ENCODE measurements around the gene LRIG1.

LRIG1 gene

DNA sequence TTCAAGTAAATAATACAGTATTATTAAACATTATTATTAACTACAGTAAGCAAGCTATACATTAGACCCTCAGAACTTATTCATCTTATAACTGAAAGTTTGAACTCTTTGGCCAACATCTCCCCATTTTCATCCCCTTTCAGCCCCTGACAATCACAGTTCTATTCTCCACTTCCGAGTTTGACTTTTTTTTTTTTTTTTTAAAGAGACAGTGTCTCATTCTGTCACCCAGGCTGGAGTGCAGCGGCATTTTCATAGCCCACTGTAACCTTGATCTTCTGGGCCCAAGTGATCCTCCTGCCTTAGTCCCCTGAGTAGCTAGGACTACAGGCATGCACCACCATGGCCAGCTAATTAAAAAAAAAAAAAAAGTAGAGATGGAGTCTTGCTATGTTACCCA is 41.3 kb upstream of the LRIG1 start (continued):
- TF ChIP-seq, protein P1, sequence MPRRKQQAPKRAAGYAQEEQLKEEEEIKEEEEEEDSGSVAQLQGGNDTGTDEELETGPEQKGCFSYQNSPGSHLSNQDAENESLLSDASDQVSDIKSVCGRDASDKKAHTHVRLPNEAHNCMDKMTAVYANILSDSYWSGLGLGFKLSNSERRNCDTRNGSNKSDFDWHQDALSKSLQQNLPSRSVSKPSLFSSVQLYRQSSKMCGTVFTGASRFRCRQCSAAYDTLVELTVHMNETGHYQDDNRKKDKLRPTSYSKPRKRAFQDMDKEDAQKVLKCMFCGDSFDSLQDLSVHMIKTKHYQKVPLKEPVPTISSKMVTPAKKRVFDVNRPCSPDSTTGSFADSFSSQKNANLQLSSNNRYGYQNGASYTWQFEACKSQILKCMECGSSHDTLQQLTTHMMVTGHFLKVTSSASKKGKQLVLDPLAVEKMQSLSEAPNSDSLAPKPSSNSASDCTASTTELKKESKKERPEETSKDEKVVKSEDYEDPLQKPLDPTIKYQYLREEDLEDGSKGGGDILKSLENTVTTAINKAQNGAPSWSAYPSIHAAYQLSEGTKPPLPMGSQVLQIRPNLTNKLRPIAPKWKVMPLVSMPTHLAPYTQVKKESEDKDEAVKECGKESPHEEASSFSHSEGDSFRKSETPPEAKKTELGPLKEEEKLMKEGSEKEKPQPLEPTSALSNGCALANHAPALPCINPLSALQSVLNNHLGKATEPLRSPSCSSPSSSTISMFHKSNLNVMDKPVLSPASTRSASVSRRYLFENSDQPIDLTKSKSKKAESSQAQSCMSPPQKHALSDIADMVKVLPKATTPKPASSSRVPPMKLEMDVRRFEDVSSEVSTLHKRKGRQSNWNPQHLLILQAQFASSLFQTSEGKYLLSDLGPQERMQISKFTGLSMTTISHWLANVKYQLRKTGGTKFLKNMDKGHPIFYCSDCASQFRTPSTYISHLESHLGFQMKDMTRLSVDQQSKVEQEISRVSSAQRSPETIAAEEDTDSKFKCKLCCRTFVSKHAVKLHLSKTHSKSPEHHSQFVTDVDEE (CRISPR knock-in tag; IDR thresholded peaks at IDR 0.05): no peak
- TF ChIP-seq ARNTL (CRISPR knock-in tag; IDR thresholded peaks at IDR 0.05; ENCODE audit: borderline replicate concordance, low read depth) (no peak), GLIS3 (CRISPR knock-in tag; IDR thresholded peaks at IDR 0.05) (no peak), ZNF565 (CRISPR knock-in tag; conservative IDR thresholded peaks at IDR 0.05; ENCODE audit: low read depth) (no peak), ZFP3 (CRISPR knock-in tag; IDR thresholded peaks at IDR 0.05) (no peak), BACH2 (CRISPR knock-in tag; IDR thresholded peaks at IDR 0.05; ENCODE audit: borderline replicate concordance) (no peak), ISL1 (CRISPR knock-in tag; IDR thresholded peaks at IDR 0.05) (no peak), TOX (CRISPR knock-in tag; IDR thresholded peaks at IDR 0.05; ENCODE audit: borderline replicate concordance) (no peak), OSR1 (CRISPR knock-in tag; IDR thresholded peaks at IDR 0.05) (no peak)
- TF ChIP-seq, protein P2, sequence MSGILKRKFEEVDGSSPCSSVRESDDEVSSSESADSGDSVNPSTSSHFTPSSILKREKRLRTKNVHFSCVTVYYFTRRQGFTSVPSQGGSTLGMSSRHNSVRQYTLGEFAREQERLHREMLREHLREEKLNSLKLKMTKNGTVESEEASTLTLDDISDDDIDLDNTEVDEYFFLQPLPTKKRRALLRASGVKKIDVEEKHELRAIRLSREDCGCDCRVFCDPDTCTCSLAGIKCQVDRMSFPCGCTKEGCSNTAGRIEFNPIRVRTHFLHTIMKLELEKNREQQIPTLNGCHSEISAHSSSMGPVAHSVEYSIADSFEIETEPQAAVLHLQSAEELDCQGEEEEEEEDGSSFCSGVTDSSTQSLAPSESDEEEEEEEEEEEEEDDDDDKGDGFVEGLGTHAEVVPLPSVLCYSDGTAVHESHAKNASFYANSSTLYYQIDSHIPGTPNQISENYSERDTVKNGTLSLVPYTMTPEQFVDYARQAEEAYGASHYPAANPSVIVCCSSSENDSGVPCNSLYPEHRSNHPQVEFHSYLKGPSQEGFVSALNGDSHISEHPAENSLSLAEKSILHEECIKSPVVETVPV (CRISPR knock-in tag; IDR thresholded peaks at IDR 0.05): no peak

DNA sequence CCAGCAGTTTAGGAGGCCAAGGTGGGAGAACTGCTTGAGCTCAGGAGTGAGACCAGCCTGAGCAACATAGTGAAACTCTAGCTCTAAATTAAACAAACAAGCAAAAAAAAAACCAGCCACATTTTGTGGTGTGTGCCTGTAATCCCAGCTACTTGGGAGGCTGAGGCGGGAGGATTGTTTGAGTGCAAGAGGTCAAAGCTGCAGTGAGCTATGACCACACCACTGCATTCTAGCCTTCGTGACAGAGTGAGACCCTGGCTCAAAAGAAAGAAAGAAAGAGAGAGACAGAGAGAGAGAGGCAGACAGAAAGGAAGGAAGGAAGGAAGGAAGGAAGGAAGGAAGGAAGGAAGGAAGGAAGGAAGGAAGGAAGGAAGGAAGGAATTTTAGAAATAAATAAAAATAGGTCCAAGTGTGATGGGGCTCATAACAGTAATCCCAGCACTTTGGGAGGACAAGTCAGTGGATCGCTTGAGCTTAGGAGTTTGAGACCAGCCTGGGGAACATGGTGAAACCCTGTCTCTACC is 38.7 kb upstream of the LRIG1 start:
- TF ChIP-seq ZC3H10 (CRISPR knock-in tag; IDR thresholded peaks at IDR 0.05) (no peak), RARB (CRISPR knock-in tag; IDR thresholded peaks at IDR 0.05) (no peak)
- no peak for ATAC-seq

DNA sequence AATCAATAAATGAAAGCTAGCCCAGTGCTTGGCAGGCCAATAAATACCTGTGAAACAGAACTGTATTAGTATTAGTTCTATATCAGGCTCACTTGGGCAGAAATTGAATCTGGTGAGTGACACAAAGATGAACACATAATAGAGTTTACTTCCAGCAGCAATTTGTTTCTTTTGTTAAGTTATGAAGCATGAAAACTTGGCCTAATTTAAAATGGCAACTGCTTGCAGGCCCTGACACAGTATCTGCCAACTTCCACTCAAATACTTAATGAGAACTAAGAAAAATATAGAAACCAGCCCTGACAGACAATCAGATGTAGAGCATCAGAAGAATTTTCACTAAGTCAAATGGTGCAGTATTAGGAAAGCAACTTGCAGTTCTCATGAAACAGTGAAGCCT is 37.6 kb upstream of the LRIG1 start:
- no peak for ATAC-seq
- TF ChIP-seq, protein P3, sequence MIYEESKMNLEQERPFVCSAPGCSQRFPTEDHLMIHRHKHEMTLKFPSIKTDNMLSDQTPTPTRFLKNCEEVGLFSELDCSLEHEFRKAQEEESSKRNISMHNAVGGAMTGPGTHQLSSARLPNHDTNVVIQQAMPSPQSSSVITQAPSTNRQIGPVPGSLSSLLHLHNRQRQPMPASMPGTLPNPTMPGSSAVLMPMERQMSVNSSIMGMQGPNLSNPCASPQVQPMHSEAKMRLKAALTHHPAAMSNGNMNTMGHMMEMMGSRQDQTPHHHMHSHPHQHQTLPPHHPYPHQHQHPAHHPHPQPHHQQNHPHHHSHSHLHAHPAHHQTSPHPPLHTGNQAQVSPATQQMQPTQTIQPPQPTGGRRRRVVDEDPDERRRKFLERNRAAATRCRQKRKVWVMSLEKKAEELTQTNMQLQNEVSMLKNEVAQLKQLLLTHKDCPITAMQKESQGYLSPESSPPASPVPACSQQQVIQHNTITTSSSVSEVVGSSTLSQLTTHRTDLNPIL (CRISPR knock-in tag; IDR thresholded peaks at IDR 0.05; ENCODE audit: low read depth): no peak
- TF ChIP-seq OSR1 (CRISPR knock-in tag; IDR thresholded peaks at IDR 0.05) (no peak), ZNF70 (CRISPR knock-in tag; IDR thresholded peaks at IDR 0.05) (no peak), ZNF8 (CRISPR knock-in tag; IDR thresholded peaks at IDR 0.05) (no peak), TOX (CRISPR knock-in tag; IDR thresholded peaks at IDR 0.05; ENCODE audit: borderline replicate concordance) (no peak)
- TF ChIP-seq, protein P4, sequence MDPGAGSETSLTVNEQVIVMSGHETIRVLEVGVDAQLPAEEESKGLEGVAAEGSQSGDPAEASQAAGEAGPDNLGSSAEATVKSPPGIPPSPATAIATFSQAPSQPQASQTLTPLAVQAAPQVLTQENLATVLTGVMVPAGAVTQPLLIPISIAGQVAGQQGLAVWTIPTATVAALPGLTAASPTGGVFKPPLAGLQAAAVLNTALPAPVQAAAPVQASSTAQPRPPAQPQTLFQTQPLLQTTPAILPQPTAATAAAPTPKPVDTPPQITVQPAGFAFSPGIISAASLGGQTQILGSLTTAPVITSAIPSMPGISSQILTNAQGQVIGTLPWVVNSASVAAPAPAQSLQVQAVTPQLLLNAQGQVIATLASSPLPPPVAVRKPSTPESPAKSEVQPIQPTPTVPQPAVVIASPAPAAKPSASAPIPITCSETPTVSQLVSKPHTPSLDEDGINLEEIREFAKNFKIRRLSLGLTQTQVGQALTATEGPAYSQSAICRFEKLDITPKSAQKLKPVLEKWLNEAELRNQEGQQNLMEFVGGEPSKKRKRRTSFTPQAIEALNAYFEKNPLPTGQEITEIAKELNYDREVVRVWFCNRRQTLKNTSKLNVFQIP (CRISPR knock-in tag; IDR thresholded peaks at IDR 0.05; ENCODE audit: borderline replicate concordance, low read depth): no peak

DNA sequence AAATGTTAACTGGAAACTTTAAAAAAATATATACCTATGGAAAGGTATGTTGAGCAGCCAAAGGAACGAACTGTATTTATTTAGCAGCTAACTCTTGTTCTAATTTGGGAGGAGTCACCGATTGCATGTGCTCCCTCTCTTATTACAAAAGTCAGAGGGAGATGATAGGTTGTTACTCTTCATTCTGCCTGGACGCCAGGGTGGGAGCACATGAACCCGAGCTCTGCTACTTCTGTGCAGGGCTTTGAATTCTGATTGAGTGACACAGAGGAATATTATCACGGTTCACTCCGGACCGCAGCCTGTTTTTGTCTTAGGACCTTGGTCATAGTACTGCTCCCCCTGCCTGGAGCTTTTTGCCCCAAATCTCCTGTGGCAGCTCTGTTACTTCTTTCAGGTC is 36.9 kb upstream of the LRIG1 start:
- TF ChIP-seq ZFP3 (CRISPR knock-in tag; IDR thresholded peaks at IDR 0.05): no peak
- no peak for TF ChIP-seq BACH2 (CRISPR knock-in tag; IDR thresholded peaks at IDR 0.05; ENCODE audit: borderline replicate concordance)
- TF ChIP-seq, protein P3 (CRISPR knock-in tag; IDR thresholded peaks at IDR 0.05; ENCODE audit: low read depth): no peak
- TF ChIP-seq PPARA (CRISPR knock-in tag; IDR thresholded peaks at IDR 0.05; ENCODE audit: borderline replicate concordance): no peak
- TF ChIP-seq, protein P1 (CRISPR knock-in tag; IDR thresholded peaks at IDR 0.05): no peak
- no peak for TF ChIP-seq CSDC2 (CRISPR knock-in tag; IDR thresholded peaks at IDR 0.05)
- TF ChIP-seq GLIS3 (CRISPR knock-in tag; IDR thresholded peaks at IDR 0.05): no peak
- TF ChIP-seq OSR1 (CRISPR knock-in tag; IDR thresholded peaks at IDR 0.05): no peak
- no peak for ATAC-seq
